IPS-20b (cell line): ENCODE measurements around the gene ANKRD62.

Experiments
- H3K27ac ChIP-seq: one replicate; pipeline ENCODE4 v1.5.1; 2013; ENCODE audit warnings: low read length
- H3K27me3 ChIP-seq: 2 replicates; pipeline ENCODE4 v1.6.1; 2013; ENCODE audit warnings: mild to moderate bottlenecking, low read length, inconsistent platforms; ENCODE audit not compliant: insufficient read depth
- H3K36me3 ChIP-seq: 2 replicates; pipeline ENCODE4 v1.6.1; 2013; ENCODE audit warnings: low read depth, mild to moderate bottlenecking, inconsistent platforms, low read length, moderate library complexity; ENCODE audit not compliant: insufficient read depth
- H3K4me1 ChIP-seq: 2 replicates; pipeline ENCODE4 v1.6.1; 2013; ENCODE audit warnings: mild to moderate bottlenecking, control low read depth, inconsistent platforms, low read length, moderate library complexity; ENCODE audit not compliant: insufficient read depth
- H3K4me3 ChIP-seq: 2 replicates; pipeline ENCODE4 v1.5.1; 2013; ENCODE audit warnings: mild to moderate bottlenecking, low read length, inconsistent platforms
- H3K9ac ChIP-seq: 2 replicates; pipeline ENCODE4 v1.6.1; 2013; ENCODE audit warnings: low read depth, mild to moderate bottlenecking, inconsistent platforms, low read length, moderate library complexity
- H3K9me3 ChIP-seq: 2 replicates; pipeline ENCODE4 v1.6.1; 2013; ENCODE audit warnings: mild to moderate bottlenecking, low read depth, low read length, inconsistent platforms; ENCODE audit not compliant: insufficient read depth

ANKRD62 gene

DNA sequence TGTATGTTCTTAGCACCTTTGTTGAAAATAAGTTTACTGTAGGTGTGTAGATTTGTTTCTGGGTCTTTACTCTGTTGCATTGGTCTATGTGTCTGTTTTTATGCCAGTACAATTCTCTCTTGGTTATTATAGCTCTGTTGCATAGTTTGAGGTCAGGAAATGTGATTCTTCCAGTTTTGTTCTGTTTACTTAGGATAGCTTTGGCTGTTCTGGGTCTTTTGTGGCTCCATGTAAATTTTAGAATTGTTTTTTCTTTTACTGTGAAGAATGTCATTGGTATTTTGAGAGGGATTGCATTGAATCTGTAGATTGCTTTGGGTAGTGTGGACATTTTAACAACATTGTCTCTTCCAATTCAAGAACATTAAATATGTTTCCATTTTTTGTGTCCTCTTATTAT is 69.1 kb downstream of the ANKRD62 start:
- H3K4me1 ChIP-seq: no peaks in the 10 kb centered on the region
- H3K9me3 ChIP-seq: no peaks in the 10 kb centered on the region
- H3K27me3 ChIP-seq: no peaks in the 10 kb centered on the region
- no peak overlapping the region for H3K9ac ChIP-seq
- H3K36me3 ChIP-seq: no peaks in the 10 kb centered on the region
- H3K4me3 ChIP-seq: no peak overlapping the region
- H3K27ac ChIP-seq: no peak overlapping the region

DNA sequence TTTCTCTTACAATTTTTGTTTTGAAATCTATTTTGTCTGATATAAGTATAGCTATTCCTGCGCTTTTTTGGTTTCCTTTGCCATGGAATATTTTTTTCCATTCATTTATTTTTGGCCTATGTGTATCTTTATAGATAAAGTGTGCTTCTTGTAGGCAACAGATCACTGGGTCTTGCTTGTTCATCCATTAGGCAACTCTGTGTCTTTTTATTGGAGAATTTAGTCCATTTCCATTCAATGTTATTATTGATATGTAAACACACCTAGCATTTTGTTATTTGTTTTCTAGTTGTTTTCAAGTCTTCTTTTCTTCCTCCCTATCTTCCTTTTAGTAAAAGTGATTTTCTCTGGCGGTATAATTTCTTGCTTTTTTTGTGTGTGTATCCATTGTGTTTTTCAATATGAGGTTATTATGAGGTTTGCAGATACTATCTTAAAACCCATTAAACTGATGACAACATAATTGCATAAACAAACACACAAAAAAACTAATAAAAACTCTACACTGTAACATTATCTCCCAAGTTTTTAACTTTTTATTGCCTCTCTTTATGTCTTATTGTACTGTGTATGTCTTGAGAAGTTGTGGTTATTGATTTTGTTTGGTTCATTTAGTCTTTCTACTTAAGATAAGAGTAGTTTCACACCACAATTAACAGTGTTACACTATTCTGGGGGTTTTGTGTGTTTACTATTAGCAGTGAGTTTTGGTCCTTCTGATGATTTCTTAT is 71.6 kb downstream of the ANKRD62 start:
- Histone ChIP-seq H3K4me3 (no peak overlapping the region), H3K4me1 (no peaks in the 10 kb centered on the region), H3K9ac (no peak overlapping the region), H3K27ac (no peak overlapping the region), H3K36me3 (no peaks in the 10 kb centered on the region), H3K27me3 (no peaks in the 10 kb centered on the region), H3K9me3 (no peaks in the 10 kb centered on the region)
